Ishikawa (cell line): ENCODE results near the gene GGTLC1.

Experiments
- EP300 ChIP-seq: IDR thresholded peaks from 2 replicates; pipeline ENCODE4 v1.6.1; 2012; ENCODE audit warnings: borderline replicate concordance
- REST ChIP-seq: IDR thresholded peaks from 2 replicates; pipeline ENCODE4 v1.6.1; 2012; ENCODE audit warnings: low read depth, mild to moderate bottlenecking
- TAF1 ChIP-seq: IDR thresholded peaks from 2 replicates; pipeline ENCODE4 v1.6.1; 2012; ENCODE audit warnings: low read depth, mild to moderate bottlenecking
- YY1 ChIP-seq: IDR thresholded peaks from 2 replicates; pipeline ENCODE4 v1.6.1; 2012; ENCODE audit warnings: low read depth

GRCh38 chr20:24022621-24023180, 34.1 kb upstream of the GGTLC1 start:
- TF ChIP-seq EP300 (no peak), TAF1 (no peak), YY1 (no peak), REST (no peak)
